Measurements from ENCODE around the gene BAHCC1. TPM values are rescaled to one million over a fixed set of nuclear protein-coding genes. Genes with fewer than 3 reads are reported as not detected.

The BAHCC1 gene
- total and polyA plus RNA-seq, 2 donors (not counting 3 experiments of a cell fraction or from before 2014, with no cell fraction given) = 4.7 to 11.6 TPM

DNA sequence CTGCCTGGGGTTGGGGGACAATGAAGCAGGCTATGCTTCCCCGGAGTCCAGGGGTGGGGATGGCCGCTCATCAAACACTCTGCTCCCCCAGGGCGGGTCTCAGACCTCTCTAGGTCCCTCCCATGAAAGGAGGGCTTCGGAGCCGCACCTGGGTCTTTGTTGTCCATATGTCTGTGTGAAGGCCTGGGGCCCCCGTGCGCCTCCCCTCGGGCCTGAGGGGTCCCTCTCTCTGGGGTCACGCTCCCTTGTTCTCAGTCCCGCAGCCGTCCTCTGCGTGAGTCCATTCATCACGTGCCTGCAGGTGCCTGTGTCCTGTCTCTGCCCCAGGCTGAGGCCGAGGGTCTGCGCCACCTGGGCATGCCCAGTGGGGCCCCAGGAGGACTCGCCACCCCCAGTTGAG lies 15.6 kb downstream of the BAHCC1 start:
- Histone ChIP-seq H3K79me2 (ENCODE audit: control insufficient read depth, insufficient read depth, low read length) (no peaks in the 10 kb centered on the region), H3K27me3 (ENCODE audit: control insufficient read depth in 2 of 2, insufficient read depth in 2 of 2, low read length in 2 of 2) (no peaks in the 10 kb centered on the region), H3K36me3 (ENCODE audit: control insufficient read depth in 2 of 2, extremely low read depth in 1 of 2, insufficient read depth in 2 of 2, low read length in 2 of 2) (no peaks in the 10 kb centered on the region), H4K20me1 (replicated peaks; ENCODE audit: control insufficient read depth, extremely low read depth, insufficient read depth, low read length) (no peaks in the 10 kb centered on the region), H3K4me3 (replicated peaks in 1 of 3; ENCODE audit: insufficient read depth in 1 of 3, low read depth in 1 of 3, low read length in 3 of 3) (no peak overlapping the region), H3K4me1 (ENCODE audit: control insufficient read depth, extremely low read depth, insufficient read depth, low read length) (peaks cover 7% of the 10 kb centered on the region), H3K4me2 (ENCODE audit: insufficient read depth, low read length) (no peak overlapping the region), H3K9ac (replicated peaks; ENCODE audit: extremely low read depth, insufficient read depth, low read length) (no peak overlapping the region), H3K9me3 (replicated peaks; ENCODE audit: control insufficient read depth, insufficient read depth, low read length) (no peaks in the 10 kb centered on the region), H3K27ac (ENCODE audit: insufficient read depth, low read depth, low read length) (no peak overlapping the region), H3K9me1 (replicated peaks; ENCODE audit: control insufficient read depth, extremely low read depth, insufficient read depth, low read length) (no peaks in the 10 kb centered on the region), H2AFZ (ENCODE audit: low read depth, low read length) (no peak overlapping the region)
- dilution Hi-C loops (cut with MboI; ENCODE audit: extremely low pct_ligation_motif_present, low sequenced_read_pairs) = no loop called here
- FAIRE-seq (no peak), DNase-seq (ENCODE audit: low read depth, low spot score) (no peak)
- intact Hi-C loops (cut with micrococcal nuclease) = no loop called here
- BruUV-seq (replicated peaks) = no TSS peak
- ChIA-PET CTCF (interaction anchor here (1.1 to 2.0 kb wide), 2 partner anchors 9 to 46 kb away, joined by 3 to 7 read pairs; no protein-coding TSS in a partner anchor), POLR2A (interaction anchor here (0.6 kb wide), 1 partner anchor 14 kb away, joined by 4 read pairs; no protein-coding TSS in a partner anchor)
- TF ChIP-seq POLR2A (IDR thresholded peaks at IDR 0.05; ENCODE audit: low read depth, low read length) (no peak), MYC (IDR thresholded peaks at IDR 0.05; ENCODE audit: low read depth, low read length) (no peak), GATA2 (IDR thresholded peaks at IDR 0.05; ENCODE audit: insufficient read depth, insufficient read length, low read depth, low read length) (no peak), EZH2 (IDR thresholded peaks at IDR 0.05; ENCODE audit: borderline replicate concordance, low read depth, low read length, severe bottlenecking) (no peak), JUN (IDR thresholded peaks at IDR 0.05; ENCODE audit: borderline replicate concordance, insufficient read depth, insufficient read length, low read depth) (no peak), POLR2AphosphoS5 (IDR thresholded peaks at IDR 0.05; ENCODE audit: insufficient read depth, low read depth, low read length) (no peak), FOS (IDR thresholded peaks at IDR 0.05; ENCODE audit: borderline replicate concordance, insufficient read depth, low read length) (no peak)
- TF ChIP-seq, protein P1, sequence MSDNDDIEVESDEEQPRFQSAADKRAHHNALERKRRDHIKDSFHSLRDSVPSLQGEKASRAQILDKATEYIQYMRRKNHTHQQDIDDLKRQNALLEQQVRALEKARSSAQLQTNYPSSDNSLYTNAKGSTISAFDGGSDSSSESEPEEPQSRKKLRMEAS (IDR thresholded peaks at IDR 0.05; ENCODE audit: insufficient read depth, insufficient read length) = no peak
- TF ChIP-seq, protein P2, sequence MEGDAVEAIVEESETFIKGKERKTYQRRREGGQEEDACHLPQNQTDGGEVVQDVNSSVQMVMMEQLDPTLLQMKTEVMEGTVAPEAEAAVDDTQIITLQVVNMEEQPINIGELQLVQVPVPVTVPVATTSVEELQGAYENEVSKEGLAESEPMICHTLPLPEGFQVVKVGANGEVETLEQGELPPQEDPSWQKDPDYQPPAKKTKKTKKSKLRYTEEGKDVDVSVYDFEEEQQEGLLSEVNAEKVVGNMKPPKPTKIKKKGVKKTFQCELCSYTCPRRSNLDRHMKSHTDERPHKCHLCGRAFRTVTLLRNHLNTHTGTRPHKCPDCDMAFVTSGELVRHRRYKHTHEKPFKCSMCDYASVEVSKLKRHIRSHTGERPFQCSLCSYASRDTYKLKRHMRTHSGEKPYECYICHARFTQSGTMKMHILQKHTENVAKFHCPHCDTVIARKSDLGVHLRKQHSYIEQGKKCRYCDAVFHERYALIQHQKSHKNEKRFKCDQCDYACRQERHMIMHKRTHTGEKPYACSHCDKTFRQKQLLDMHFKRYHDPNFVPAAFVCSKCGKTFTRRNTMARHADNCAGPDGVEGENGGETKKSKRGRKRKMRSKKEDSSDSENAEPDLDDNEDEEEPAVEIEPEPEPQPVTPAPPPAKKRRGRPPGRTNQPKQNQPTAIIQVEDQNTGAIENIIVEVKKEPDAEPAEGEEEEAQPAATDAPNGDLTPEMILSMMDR (IDR thresholded peaks at IDR 0.05; ENCODE audit: extremely low read depth in 1 of 2, insufficient read depth in 1 of 2, low read depth in 1 of 2, low read length in 2 of 2) = no peak

Measured in endothelial cell of umbilical vein (primary cell).